Stimulated activated CD8-positive, alpha-beta memory T cell treated with anti-CD3 and anti-CD28 coated beads, Interleukin-2, amount 100 ng/mL, for 1 hour (primary cell): ENCODE results near the gene MREG.
A peak's percentile ranks its signal among the peaks of the same experiment; 100 is the strongest.
"Not testable (repeated sequence)": the region's sequence is repeated elsewhere in the genome, so short reads cannot be mapped to it uniquely, and the experiment has no call there.

Experiments used
- DNase-seq, 2 donors: peaks; one replicate each; pipeline ENCODE4 v3.0.0-alpha.2; 2020; ENCODE audit warnings: low read depth in 2 of 2

The MREG gene

DNA sequence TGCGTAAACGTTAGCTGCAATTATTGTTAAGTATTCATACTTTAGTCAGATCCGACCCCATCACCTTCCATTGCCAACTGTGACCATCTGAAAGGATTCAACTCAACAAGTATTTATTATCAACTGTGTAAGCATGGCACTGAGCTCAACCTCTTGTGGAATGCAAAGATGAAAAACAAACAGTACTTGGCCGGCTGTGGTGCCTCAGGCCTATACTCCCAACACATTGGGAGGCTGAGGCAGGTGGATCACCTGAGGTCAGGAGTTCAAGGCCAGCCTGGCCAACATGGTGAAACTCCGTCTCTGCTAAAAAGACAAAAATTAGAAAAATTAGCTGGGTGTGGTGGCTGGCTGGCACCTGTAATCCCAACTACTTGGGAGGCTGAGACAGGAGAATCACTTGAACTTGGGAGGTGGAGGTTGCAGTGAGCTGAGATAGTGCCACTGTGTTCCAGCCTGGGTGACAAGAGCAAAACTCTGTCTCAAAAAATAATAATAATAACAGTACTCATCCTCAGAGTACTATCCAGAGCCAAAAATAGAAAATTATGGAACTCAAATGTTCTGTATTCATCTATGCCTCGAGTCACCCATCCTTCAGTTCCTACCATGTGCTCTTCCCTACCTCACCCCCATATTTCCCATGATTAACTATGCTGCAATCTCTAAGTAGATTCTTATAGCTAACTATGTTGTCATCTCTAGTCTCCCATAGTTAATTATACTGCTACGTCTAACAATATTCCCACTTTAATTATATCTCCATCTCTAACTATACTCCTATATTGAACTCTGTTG, 8.6 kb upstream of the MREG start:
- DNase-seq = no peak

DNA sequence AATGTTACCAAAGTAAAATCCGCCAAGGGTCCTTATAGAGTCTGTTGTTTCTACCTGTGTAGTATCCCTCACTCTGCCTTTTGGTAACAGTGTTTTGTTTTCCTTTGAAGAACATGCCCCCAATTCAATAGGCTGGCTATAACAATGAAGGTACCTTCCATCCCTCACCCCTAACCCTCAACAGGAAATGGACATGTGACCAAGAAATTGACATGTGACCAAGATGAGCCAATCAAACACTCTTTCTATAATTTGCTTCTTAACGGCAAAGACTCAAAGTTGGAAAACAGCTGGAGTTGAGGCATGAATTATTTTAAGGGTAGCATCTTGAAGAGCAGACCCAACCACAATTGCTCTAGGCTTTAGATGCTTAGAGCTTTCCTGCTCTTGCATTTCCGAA, 5.4 kb upstream of the MREG start:
- DNase-seq = no peak

DNA sequence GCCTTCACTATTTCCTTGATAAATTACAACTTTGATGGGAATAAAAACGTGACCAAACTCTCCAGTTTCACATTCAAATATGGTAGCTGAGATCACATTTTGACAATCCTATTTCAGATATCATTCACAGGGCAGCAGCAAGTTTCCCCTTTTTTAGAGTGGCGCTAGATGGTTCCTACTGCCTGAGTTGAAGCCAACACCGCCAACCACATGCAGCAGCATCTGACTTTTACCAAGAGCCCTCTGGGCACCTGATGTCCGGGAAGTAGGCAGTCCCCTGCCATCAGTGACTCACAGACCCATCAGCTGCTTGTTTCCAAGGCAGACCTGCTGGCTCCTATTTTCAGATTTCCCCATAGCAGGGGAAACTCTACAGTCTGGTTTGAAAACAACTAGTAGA, 4.0 kb upstream of the MREG start:
- no peak for DNase-seq

DNA sequence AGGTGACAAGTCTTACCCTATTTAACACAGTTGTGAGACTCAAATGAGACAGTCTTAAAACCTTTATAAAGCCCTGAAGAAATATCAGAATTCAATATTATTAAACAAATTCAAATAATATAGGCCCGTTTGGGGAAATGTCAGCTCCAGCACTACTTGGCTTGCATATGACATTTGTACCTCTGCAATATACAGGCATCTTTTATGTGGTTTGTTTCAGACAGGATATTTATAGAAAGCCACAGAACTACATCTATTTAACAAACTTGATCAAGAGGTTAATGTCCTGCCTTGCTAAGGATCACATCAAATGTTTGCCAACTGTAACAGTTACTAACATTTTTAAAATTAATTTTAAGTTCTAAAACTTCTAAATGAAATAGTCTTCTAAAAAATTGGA, 3.2 kb upstream of the MREG start:
- DNase-seq = no peak

DNA sequence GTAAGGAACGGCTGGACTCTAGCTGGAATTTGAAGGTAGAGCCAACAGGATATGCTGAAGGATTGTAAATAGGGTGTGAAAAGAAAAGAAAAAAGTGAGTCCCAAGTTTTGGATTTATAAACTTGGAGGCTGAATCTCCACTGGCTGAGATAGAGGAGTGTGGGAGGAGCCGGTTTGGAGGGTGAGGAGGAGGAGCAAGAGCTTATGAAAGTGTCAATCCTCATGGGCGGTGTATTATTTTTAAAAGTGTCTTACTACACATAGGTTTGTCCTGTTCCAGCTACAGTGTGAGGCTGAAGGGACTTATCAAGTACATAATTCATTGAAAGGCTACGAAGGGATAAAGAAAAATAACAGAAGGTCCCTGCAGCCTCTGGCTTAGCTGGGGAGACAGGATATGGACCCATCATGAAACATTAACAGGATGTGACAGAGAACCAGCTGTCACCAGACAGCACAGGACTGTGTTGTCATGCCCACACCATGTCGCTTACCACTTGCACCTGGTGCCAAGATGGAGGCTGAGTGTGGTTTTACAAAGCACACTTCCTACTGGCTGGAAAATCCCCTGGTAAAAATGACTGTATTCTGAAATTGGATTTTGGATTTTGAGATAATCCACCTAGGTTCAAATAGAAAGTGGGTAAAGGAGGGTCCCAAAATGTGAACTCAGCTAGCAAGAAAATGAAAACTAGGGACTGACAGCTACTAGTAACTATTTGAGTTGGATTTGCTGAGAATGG, 2.5 kb upstream of the MREG start:
- peak in 1 of 2 donors; percentile 10 for DNase-seq

DNA sequence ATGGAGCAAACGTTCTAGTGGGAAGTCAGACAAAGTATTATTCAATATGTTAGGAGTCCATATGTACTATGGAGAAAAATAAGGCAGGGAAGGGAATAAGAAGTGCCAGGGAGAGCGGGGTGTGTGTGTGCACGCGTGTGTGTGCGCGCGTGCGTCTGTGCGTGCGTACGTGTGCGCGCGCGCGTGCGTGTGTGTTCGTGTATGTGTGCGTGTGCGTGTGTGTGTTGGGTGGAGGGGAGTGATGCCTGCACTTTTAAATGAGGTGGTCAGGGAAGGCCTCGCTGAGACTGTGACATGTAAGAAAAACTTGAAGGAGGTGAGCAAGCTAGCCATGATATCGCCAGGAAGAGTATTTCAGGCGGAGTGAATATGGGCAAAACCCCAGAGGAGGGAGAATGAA, 1.6 kb upstream of the MREG start:
- DNase-seq = no peak

DNA sequence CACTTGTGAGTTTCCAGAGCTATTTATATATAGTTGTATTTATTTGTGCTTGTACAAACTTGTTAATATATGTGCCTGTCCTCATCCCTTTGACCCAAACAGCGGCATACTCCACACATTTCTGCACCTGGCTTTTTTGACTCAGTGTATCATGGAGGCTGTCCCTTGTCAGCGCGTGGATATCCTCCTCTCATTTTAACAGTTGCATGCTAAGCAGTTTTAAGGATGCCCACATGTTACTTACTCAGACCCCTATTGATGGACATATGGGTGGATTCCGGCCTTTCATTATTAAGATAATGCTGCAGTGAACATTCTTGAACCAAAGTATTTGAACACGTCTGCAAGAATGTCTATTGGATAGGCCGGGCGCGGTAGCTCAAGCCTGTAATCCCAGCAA, 655 bp upstream of the MREG start:
- DNase-seq = no peak

DNA sequence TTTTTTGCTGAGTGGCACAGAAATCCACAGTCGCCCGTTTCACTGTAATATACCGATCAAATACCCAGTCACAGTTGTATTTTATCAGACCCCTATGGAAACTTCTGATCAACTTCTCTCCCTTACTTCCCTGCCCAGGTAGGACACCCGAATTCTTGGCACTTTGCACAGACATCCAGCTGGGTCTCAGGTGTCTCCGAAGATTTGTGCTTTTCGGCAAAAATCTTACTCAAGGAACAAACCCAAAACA, 596 bp downstream of the MREG start:
- DNase-seq = no peak

DNA sequence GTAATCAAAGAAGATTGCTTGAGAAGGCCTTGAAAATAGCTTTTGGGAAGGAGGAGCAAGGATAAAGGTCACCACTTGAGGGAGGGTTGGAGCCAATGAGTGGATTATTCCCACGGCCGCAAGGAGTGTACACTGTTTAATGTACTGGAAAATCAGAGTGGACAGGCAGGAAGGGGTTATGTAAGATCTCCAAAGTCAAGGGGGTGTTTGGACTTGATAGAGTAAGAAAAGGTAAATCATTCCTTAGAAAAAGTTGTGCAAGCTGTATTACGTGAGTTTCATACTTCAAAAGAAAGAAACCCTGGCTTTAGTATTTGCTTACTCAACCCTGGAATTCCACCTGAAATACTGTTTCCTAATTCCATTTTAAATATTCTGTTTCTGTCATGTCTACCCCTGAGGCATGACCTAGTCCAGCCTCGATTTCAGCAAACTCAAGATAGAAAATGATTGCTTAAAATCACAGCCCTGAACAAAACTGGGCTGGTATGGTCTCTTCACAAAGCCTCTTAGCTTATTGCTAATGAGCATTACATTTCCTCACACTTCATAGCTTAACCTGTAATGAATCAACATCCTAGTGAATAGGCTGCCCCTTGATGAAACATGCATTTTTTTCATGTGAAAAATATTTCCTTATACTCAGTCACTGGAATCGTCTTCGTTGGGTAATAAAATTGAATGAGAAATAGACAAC, 1.1 kb downstream of the MREG start:
- DNase-seq = no peak

DNA sequence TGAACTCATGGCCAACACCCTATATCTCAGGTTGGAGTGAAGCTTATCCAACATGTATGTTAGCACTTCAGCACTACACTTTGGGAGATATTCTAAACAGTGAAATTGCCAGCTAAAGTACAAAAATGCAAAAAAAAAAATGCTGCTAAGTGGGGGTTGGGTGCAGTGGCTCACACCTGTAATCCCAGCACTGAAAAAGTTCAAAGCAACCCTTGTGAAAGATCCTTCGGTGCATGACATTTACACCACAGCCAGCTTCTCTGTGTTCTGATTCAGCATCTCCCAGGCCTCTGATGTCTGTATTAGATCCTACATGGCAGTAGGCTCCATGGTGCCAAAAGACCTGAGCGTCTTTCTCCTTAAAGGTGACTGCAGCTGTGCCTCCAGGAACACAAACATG, 4.1 kb downstream of the MREG start:
- DNase-seq = not testable (repeated sequence)

DNA sequence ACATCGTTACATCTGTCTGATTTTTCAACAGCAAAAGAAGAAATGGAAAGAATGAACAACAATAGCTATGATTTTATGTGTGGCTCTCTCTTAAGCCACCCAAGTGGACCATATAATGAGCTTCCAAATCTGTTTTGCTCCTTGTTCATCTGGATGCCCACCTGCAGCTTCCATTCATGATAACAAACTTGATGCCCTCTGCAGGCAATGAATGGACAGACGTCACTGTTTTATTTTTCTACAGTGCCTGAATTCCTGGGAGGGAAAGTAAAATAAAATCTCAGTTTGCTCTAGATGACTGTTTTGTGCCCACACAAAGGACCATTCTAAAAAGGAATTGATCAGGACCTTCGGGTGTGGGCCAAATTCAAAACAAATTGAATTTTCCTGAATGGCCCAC, 5.0 kb downstream of the MREG start:
- no peak for DNase-seq

DNA sequence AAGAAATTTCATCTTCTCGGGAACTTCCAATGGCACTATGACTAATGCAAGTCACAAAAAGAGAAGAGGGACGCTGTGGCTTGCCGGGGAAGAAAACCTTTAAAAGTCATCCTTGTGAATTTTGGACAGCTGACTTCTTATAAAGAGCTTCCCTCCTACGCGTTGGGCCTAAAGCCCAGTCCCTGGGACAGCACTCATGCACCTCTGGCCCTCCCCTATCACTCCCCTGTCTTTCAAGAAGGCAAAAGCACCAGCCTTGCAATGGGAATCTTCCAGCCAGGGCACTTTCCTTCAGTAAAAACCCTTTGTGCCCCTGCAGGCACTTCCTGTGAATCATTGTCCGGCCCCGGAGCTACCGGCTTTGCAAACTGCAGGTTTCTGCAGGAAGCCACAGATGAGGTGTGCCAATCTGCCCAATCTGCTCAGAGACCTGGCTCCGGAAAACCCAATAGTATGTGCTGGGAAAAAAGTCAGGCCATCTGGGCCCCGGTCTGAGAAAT, 7.1 kb downstream of the MREG start:
- peak in 1 of 2 donors; percentile 4 for DNase-seq

DNA sequence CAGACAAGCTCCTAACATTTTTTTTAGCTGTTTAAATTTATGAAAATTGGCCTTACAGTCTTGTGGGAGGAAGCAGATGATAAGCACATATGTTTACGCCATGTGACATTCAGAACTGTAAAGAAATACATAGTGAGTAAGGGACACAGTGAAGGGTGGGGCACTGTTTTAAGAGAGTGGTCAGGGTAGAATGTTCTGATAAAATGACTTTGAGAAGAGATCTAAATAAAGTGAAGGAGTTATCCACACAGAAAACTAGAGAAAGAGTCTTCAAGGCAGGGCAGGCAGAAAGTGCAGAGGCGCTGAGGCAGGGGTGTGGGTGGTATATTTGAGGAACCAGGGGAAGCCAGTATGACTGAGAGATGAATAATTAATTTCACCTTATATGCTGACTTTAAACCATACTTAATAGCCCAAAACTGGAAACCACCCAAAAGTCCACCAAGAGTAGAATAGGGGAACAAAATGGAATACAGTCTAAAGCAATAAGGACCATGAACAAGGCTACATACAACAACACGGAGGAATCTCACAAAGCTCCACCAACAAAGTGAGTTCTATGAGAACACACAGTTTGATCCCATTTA, 8.6 kb downstream of the MREG start:
- DNase-seq = no peak

DNA sequence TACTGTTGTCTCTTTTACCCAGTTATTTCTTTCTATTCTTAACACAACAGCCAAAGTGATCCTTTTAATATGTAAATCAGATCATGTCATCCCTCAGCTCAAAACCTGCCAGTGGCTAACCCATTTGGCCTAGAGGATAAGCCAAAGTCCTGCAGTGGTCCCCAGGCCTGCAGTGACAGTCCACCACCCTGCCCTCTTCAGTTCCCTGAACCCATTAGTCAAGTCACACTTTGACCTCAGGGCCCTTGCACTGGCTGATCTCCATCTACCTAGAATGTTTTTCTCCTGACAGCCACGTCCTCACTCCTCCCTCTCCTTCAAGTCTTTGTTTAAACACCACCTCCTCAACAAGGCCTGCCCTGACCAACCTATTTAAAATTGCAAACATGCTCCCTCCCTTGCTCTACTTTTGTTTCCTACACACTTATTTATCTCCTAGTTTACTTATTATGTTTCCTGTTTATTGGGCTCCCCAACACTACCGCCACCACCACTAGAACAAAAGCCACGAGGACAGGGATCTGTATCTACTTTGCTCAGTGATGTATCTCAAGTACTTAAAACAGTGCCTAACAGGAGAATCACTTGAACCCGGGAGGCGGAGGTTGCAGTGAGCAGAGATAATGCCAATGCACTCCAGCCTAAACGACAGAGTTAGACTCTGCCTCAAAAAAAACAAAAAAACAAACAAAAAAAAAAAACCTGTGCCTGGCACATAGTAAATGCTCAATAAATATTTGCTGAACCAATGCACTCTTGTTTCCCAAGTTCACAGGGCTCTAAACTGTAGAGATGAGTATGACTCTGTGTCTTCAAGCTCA, 9.3 kb downstream of the MREG start:
- DNase-seq = no peak

DNA sequence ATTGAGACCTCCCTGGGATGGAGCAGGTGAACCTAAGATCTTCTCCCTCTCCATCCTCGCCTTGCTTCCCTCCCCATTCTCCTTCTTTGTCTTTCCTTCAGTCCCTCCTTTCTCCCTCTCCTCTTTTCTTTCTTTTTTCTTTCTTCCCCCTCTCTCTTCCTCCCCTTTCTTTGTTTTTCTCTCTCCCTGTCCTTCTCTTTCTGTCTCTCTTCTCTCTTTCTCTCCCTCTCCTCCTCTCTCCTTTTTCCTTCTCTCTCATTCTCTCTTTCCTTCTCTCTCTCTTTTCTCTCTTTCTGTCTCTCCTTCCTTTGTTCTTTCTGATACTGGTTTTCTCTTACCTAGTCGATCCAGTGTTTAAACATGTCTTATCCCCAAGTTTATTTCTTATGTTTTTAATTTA, 10.7 kb downstream of the MREG start:
- DNase-seq = no peak

DNA sequence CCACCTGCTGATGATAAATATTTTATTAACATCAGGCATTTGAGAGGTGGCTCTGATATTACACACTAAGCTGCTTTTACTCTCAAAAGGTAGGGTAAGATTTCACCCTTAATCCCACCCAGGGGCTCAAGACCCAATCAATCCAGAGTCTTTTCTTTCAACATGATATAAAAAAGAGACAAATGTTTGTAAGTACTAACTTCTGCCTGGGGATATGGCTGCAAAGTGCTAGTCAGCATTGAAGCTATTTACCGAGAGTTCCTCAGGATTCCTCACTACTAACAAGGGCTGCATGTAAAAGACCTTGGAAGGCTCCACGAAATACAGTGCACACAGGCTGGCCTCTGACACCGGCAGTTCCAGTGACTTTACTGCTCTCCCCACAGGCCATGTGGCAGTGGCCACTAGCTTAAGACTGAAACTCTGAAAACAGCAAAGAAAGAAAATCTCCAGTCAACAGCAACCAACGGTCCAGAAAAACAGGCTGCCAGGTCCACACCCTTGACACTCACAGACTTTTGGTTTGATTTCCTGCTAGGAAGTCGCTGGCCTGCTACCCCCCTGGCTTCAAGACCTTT, 11.2 kb downstream of the MREG start:
- DNase-seq = no peak

DNA sequence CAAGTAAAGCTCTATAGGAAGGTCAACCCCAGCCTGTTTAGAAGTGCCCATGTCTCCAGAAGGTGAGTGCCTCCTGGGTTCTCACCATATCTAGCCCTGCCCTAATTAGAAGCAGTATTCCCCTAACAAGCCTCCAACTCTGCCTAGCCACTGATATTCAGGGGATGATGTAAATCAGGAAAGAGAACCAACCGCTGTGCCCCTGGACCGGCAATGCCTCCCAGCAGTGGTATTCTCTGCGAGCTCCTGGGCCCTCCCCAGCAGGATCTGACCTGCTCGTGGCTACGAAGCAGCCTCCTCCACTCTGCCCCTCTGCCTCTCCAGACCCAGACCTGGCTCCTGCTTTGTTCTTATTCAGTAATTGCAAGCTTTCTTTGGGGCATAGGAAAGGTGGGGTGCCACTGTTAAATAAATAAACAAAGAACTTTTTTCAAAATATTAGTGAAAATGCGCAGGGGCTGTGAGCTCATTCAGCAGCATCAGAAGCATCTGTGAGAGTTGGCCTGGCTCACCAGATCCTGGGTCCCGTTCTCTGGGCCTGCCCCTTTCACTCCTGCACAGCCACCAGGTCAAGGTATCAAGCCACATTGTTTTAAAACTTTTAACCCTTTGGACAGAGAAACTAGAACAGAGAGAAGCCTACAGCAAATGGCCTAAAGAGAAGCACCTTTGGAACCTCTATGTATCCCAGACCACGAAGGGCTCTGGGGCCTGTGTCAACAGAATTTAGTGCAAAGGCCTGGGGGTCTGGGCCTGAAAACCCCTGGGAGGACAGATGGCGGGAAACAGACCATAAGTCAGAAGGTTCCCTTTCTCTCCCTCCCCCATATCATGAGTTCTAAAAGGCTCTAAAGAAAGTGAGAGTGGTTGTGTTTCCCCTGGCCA, 11.9 kb downstream of the MREG start:
- no peak for DNase-seq

DNA sequence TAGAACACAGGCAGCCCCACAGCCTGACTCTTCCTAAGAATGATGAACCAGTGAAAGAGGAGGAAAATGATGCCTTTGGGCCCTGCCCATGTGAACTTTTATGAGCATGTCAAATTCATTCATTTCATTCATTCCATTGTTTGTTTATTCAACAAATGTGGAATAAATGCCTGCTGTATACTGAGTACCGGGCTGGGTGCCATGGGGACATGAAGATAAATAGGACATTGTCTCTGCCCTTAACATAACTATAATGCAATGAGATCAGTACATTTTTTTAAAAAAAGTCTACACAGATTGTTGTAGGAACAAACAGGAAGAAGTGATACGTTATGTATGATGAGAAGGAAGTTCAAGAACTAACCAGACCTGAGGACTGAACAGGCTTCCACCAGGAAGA, 14.7 kb downstream of the MREG start:
- DNase-seq = no peak

DNA sequence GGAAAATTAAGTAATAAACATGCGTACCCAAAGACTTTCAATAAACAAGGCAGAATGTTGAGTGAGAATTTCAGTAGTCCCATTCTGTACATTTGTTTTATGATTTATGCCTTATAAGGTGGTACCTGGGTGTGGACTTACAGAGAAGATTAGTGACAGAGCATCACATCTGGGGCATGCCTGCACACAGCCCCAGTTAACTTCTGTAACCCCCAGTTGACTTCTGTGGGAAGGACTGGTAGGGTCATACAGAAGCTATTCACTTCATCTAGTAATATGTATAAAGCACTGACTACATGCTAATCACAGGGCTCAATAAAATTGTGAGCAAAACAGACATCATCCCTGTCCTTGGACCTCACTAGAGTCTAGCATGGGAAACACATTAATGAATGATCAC, 16.1 kb downstream of the MREG start:
- no peak for DNase-seq

DNA sequence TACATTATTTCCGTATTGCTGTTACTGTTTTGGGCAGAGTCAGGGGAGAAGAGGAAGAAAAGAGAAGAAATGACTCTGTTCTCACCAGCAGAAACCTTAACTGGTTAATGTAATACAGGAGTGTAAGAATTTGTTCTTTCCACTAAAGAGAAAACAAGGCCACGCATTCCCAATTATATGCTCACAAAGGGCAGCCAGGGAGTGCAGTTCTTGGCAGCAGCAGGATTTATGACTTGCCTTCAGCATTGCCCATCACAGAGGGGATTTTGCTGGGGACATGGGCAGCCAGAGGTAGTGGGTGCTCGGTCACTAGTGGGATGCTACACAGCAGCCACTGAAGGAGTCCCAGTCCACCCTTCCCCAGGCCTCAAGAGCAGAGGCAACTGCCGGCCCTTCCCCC, 18.4 kb downstream of the MREG start:
- DNase-seq = no peak
